Measurements from ENCODE around the gene ANOS1.

The ANOS1 gene

DNA sequence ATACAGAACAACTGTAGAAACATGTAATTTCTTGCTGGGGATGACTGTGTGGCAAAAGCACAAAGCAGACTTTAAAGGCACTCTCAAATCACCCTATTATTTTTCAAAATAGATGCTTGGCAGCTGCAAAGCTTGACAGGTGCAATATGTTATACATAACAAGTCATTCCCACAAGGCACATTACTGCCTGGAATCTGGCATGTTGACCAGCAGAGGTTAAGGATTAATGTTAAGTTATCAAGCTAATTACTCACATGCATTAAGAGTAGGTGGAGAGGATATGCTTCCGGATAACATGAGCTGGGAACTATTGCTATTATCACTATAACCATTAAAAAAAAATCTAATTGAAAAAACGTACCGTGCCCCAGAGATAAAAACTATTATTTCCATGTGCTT is 17.8 kb downstream of the ANOS1 start:
- H3K9me3 ChIP-seq (ENCODE audit: control insufficient read depth, low read depth, low read length), result no peaks in the 10 kb centered on the region
- H3K27me3 ChIP-seq (ENCODE audit: control insufficient read depth, insufficient read depth, low read length), result no peaks in the 10 kb centered on the region
- peaks cover 4% of the 10 kb centered on the region for H3K36me3 ChIP-seq (ENCODE audit: control insufficient read depth, low read depth, low read length)
- H3K9ac ChIP-seq (ENCODE audit: low read length), result no peak overlapping the region
- peak overlapping the region; percentile 17 for H3K4me3 ChIP-seq (ENCODE audit: low read length)
- no peak overlapping the region for H3K27ac ChIP-seq (ENCODE audit: low read length)
- peaks cover 33% of the 10 kb centered on the region for H3K4me1 ChIP-seq (ENCODE audit: control insufficient read depth, low read depth, low read length)

DNA sequence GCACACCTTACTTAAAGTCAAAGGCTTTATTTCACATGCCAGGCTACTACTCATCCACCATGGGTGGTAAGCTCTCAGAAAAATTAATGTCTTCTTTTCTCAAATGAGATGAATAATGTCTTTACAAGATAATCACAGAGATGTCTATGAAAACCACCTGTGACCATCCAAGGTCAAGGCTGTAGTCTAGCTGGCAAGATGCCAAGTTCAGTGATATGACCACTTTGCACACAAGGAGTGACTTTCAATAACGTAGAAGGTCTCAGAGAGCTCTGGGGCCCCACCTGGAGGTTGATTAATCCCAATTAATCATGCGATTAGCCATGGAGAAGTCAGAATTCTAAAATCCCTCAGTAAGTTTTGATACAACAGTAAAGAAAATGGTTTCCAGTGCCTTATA is 20.5 kb downstream of the ANOS1 start:
- Histone ChIP-seq H3K4me3 (ENCODE audit: low read length) (no peak overlapping the region), H3K4me1 (ENCODE audit: control insufficient read depth, low read depth, low read length) (peaks cover 39% of the 10 kb centered on the region), H3K27ac (ENCODE audit: low read length) (no peak overlapping the region), H3K36me3 (ENCODE audit: control insufficient read depth, low read depth, low read length) (peaks cover 4% of the 10 kb centered on the region), H3K27me3 (ENCODE audit: control insufficient read depth, insufficient read depth, low read length) (no peaks in the 10 kb centered on the region), H3K9me3 (ENCODE audit: control insufficient read depth, low read depth, low read length) (no peaks in the 10 kb centered on the region), H3K9ac (ENCODE audit: low read length) (no peak overlapping the region)

DNA sequence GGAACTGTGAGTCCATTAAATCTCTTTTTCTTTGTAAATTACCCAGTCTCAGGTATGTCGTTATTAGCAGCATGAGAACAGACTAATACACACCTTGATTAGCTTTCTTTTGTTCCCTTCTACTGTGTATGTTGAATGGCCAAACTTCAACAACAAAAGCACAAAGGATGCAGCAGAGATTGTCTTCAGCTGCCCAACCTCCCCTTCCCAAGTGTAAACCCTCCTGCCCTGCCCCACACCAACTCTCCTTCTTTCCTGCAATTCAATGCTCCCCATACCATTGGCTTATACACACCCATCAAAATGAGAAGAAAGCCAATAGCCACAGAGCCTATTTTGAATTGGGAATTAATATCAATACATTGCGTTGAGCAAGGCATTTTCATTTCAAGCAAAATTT is 27.8 kb downstream of the ANOS1 start:
- H3K36me3 ChIP-seq (ENCODE audit: control insufficient read depth, low read depth, low read length), result no peaks in the 10 kb centered on the region
- H3K4me3 ChIP-seq (ENCODE audit: low read length), result no peak overlapping the region
- no peak overlapping the region for H3K27ac ChIP-seq (ENCODE audit: low read length)
- H3K9ac ChIP-seq (ENCODE audit: low read length), result no peak overlapping the region
- peaks cover 31% of the 10 kb centered on the region for H3K4me1 ChIP-seq (ENCODE audit: control insufficient read depth, low read depth, low read length)
- H3K27me3 ChIP-seq (ENCODE audit: control insufficient read depth, insufficient read depth, low read length), result no peaks in the 10 kb centered on the region
- H3K9me3 ChIP-seq (ENCODE audit: control insufficient read depth, low read depth, low read length), result no peaks in the 10 kb centered on the region

DNA sequence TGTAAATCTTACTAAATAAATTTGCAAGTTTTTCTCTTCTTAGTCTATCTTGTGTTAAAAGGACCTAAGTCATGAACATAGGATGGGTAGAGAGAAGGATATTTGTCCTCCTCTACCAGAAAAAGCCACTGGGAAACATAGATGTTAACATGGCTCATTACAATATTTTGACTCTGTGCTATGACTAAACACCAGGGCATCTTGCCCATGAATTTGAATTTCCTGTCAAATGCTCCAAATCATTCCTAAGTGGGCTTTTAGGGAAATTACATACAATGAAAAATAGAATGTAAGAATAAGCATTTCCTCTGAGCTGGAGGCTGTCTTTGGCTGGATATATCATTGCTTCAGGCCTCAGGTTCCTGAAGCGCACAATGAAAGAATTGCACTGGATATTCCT is 39.1 kb downstream of the ANOS1 start:
- Histone ChIP-seq H3K27ac (ENCODE audit: low read length) (peak overlapping the region; percentile 2), H3K27me3 (ENCODE audit: control insufficient read depth, insufficient read depth, low read length) (no peaks in the 10 kb centered on the region), H3K4me1 (ENCODE audit: control insufficient read depth, low read depth, low read length) (peaks cover 42% of the 10 kb centered on the region), H3K9me3 (ENCODE audit: control insufficient read depth, low read depth, low read length) (no peaks in the 10 kb centered on the region), H3K9ac (ENCODE audit: low read length) (no peak overlapping the region), H3K4me3 (ENCODE audit: low read length) (no peak overlapping the region), H3K36me3 (ENCODE audit: control insufficient read depth, low read depth, low read length) (peaks cover 15% of the 10 kb centered on the region)

DNA sequence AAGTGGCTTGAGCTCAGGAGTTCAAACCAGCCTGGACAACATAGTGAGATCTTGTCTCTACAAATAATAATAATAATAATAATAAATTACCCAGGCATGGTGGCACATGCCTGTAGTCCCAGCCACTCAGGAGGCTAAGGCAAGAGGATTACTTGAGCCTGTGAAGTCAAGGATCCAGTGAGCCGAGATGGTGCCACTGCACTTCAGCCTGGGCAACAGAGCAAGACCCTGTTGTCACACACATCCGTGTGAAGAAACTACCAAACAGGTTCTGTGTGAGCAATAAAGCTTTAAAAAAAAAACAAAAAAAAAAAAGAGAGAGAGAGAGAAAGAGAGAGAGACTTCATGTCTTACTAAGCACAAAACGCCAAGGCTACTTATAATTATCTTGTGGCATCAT is 42.5 kb downstream of the ANOS1 start:
- Histone ChIP-seq H3K9ac (ENCODE audit: low read length) (no peak overlapping the region), H3K27ac (ENCODE audit: low read length) (peak overlapping the region; percentile 64)

DNA sequence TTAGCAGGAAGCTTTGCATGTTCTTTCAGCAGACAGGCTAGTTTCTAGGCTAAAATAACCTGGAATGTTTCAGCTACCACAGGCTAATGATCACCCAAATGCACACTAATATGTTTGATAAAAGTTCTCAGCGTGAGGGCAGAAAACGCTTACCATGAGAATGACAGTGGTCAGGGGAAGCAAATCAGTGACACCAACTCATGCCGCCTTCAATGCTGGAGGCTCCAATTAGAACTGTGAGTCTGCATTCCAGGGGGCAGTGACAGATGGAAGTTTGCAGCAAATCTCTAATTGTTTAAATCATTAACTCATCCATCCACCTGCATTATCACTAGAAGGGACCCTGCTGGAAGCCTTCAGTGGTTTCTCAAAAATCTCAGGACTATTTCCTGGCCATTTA is 43.2 kb downstream of the ANOS1 start:
- H3K4me3 ChIP-seq (ENCODE audit: low read length), result peak overlapping the region; percentile 25
- H3K27ac ChIP-seq (ENCODE audit: low read length), result peak overlapping the region; percentile 80
- H3K36me3 ChIP-seq (ENCODE audit: control insufficient read depth, low read depth, low read length), result peaks cover 12% of the 10 kb centered on the region
- no peaks in the 10 kb centered on the region for H3K9me3 ChIP-seq (ENCODE audit: control insufficient read depth, low read depth, low read length)
- no peaks in the 10 kb centered on the region for H3K27me3 ChIP-seq (ENCODE audit: control insufficient read depth, insufficient read depth, low read length)
- peak overlapping the region; percentile 25 for H3K9ac ChIP-seq (ENCODE audit: low read length)
- peaks cover 75% of the 10 kb centered on the region for H3K4me1 ChIP-seq (ENCODE audit: control insufficient read depth, low read depth, low read length)

More for the DNA sequence above, 42.5 kb downstream of the ANOS1 start:
- peaks cover 5% of the 10 kb centered on the region for H3K36me3 ChIP-seq (ENCODE audit: control insufficient read depth, low read depth, low read length)
- no peaks in the 10 kb centered on the region for H3K9me3 ChIP-seq (ENCODE audit: control insufficient read depth, low read depth, low read length)
- peaks cover 68% of the 10 kb centered on the region for H3K4me1 ChIP-seq (ENCODE audit: control insufficient read depth, low read depth, low read length)
- no peak overlapping the region for H3K4me3 ChIP-seq (ENCODE audit: low read length)
- H3K27me3 ChIP-seq (ENCODE audit: control insufficient read depth, insufficient read depth, low read length), result no peaks in the 10 kb centered on the region

DNA sequence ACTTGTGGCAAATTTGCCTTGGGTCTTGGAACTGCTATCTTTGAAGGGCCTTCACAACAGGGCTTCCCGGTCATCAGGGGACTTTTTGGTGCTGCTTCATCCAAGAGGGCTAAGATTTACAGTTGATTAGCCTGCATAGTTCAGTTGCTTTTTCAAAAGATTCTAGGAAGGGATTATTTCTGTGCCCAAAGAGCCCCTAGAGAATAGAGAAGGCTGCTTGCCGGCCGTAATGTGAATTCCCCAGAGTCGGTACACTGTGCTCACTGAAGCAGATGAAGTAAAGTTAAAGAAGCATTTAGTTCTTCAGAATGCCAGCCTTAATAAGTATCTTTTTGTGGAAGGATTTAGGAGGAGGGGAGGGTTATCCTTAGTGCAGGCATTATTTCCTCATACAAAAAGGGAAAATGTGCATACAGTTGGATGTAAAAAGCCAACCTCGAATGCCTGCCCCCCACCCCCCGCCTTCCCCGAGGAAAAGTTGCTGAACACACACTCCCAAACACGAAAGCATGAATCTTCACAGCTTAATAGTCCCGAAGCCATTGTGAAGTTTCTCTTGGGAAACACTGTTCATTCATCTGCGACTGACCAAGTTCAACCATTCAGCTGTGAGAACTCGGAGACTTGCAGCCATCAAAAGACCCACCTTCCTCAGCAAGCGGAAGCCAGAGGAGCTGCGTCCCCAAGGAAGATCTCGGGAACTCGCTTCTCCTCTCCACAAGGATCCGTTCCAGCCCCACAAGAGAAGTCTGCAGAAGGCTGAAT is 47.6 kb downstream of the ANOS1 start:
- Histone ChIP-seq H3K9me3 (ENCODE audit: control insufficient read depth, low read depth, low read length) (no peaks in the 10 kb centered on the region), H3K27ac (ENCODE audit: low read length) (peak overlapping the region; percentile 13), H3K4me3 (ENCODE audit: low read length) (no peak overlapping the region), H3K36me3 (ENCODE audit: control insufficient read depth, low read depth, low read length) (peaks cover 13% of the 10 kb centered on the region), H3K9ac (ENCODE audit: low read length) (no peak overlapping the region), H3K27me3 (ENCODE audit: control insufficient read depth, insufficient read depth, low read length) (no peaks in the 10 kb centered on the region), H3K4me1 (ENCODE audit: control insufficient read depth, low read depth, low read length) (peaks cover 53% of the 10 kb centered on the region)

DNA sequence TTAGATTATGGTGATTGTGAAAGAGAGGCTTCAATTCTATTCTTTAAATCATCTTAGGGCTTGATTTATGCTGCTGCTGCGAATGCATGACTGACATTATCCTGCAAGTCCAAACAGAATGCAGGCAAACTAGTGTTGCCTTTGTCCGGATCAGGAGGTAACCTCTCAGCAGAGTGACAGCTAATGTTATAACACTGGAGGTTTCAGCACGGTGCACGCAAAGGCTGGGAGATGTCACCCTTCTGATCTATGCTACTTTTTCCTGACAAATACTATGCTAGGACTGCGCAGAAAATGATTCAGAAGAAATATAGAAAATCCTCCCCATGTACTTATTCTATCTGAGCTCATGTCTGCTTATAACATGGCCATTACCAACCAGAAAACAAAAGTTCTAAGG is 48.2 kb downstream of the ANOS1 start:
- Histone ChIP-seq H3K36me3 (ENCODE audit: control insufficient read depth, low read depth, low read length) (peaks cover 16% of the 10 kb centered on the region), H3K9me3 (ENCODE audit: control insufficient read depth, low read depth, low read length) (no peaks in the 10 kb centered on the region), H3K27me3 (ENCODE audit: control insufficient read depth, insufficient read depth, low read length) (no peaks in the 10 kb centered on the region), H3K4me3 (ENCODE audit: low read length) (no peak overlapping the region), H3K4me1 (ENCODE audit: control insufficient read depth, low read depth, low read length) (peaks cover 49% of the 10 kb centered on the region), H3K9ac (ENCODE audit: low read length) (no peak overlapping the region), H3K27ac (ENCODE audit: low read length) (no peak overlapping the region)

DNA sequence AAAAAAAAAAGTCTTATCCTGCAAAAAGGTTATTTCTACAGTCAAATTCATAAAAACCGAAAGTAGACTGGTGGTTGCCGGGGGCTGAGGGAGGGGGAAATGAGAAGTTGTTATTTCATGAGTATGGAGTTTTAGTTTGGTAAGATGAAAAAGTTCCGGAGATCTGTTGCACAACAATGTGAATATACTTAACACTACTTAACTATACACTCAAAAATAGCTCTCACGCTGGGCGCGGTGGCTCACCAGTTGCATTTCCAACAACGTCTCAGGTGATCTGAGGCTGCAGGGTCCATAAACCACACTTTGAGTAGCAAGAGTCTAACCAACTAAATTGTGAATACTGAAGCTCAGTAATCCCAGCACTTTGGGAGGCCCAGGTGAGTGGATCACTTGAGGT is 52.4 kb downstream of the ANOS1 start:
- H3K4me1 ChIP-seq (ENCODE audit: control insufficient read depth, low read depth, low read length), result peaks cover 16% of the 10 kb centered on the region
- no peaks in the 10 kb centered on the region for H3K27me3 ChIP-seq (ENCODE audit: control insufficient read depth, insufficient read depth, low read length)
- no peaks in the 10 kb centered on the region for H3K9me3 ChIP-seq (ENCODE audit: control insufficient read depth, low read depth, low read length)
- H3K36me3 ChIP-seq (ENCODE audit: control insufficient read depth, low read depth, low read length), result peaks cover 22% of the 10 kb centered on the region
- no peak overlapping the region for H3K27ac ChIP-seq (ENCODE audit: low read length)
- H3K4me3 ChIP-seq (ENCODE audit: low read length), result no peak overlapping the region
- H3K9ac ChIP-seq (ENCODE audit: low read length), result no peak overlapping the region

DNA sequence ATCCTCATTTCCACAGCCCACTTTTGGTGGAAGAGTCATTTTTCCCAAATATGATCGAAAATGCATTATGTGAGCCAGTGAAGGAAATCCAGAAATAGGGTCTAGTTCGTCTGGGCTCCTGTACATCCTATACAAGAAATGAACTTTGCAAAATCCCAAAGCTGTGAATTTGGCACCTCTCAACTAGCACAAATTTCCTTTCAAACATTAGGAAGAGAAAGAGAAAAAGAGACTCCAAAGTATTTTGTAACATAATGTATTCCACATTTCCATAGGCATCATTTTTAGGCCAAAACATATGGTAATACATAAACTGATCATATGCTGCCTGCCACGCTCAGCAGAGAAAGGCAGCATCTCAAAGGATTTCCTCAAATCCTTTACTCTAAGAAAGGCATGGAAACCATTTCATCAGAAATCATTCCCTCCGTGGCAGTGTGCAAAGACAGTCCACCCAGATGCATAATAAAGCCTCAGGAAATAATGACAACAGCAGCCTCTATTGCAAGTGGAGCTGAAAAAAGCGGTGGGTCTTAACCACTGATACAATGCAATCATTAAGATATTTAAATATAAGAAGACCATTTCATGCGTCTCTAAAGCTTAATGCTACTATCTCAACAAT is 56.8 kb downstream of the ANOS1 start:
- Histone ChIP-seq H3K27me3 (ENCODE audit: control insufficient read depth, insufficient read depth, low read length) (no peaks in the 10 kb centered on the region), H3K9me3 (ENCODE audit: control insufficient read depth, low read depth, low read length) (no peaks in the 10 kb centered on the region), H3K4me3 (ENCODE audit: low read length) (no peak overlapping the region), H3K4me1 (ENCODE audit: control insufficient read depth, low read depth, low read length) (peaks cover 34% of the 10 kb centered on the region), H3K36me3 (ENCODE audit: control insufficient read depth, low read depth, low read length) (peaks cover 10% of the 10 kb centered on the region), H3K27ac (ENCODE audit: low read length) (no peak overlapping the region), H3K9ac (ENCODE audit: low read length) (no peak overlapping the region)

DNA sequence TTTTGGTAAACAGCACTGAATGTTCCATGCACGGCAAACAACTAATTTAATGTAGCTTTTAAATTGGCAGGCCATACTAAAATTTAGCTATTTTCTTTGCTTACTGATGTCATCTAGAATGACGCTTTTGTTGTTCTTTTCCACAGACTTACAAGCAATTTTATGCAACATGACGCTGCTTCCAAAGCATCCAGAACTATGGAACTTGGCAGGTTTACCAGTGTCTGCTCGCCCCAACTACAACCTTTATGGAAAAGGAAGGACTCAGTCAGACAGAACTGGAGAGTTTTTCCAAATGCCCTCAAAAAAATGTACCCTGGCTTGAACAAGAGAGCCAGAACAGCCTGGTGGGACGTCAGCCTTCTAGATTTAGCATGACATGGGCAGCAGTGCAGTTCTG is 58.7 kb downstream of the ANOS1 start:
- Histone ChIP-seq H3K9me3 (ENCODE audit: control insufficient read depth, low read depth, low read length) (no peaks in the 10 kb centered on the region), H3K4me1 (ENCODE audit: control insufficient read depth, low read depth, low read length) (peaks cover 35% of the 10 kb centered on the region), H3K27ac (ENCODE audit: low read length) (peak overlapping the region; percentile 42), H3K27me3 (ENCODE audit: control insufficient read depth, insufficient read depth, low read length) (no peaks in the 10 kb centered on the region), H3K4me3 (ENCODE audit: low read length) (no peak overlapping the region), H3K9ac (ENCODE audit: low read length) (no peak overlapping the region), H3K36me3 (ENCODE audit: control insufficient read depth, low read depth, low read length) (peaks cover 5% of the 10 kb centered on the region)

DNA sequence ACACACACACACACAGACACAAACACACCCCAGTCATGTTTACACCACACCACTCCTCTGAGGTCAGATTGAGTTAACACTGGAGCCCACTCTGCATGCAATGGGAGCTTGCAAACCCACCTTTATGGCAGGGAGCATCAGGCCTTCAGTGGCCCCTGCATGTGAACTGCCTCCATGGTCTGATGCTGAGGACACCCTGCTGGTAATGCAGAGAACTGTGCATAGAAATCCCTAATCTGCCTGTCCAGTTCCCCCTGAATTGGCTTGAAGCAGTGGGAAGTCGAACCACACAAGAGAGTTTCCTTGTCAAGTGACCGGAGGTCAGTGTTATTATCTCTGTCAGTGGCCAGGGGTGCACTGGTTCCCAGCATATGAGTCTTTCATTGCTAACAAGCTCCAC is 59.8 kb downstream of the ANOS1 start:
- Histone ChIP-seq H3K36me3 (ENCODE audit: control insufficient read depth, low read depth, low read length) (no peaks in the 10 kb centered on the region), H3K27me3 (ENCODE audit: control insufficient read depth, insufficient read depth, low read length) (no peaks in the 10 kb centered on the region), H3K4me1 (ENCODE audit: control insufficient read depth, low read depth, low read length) (peaks cover 40% of the 10 kb centered on the region), H3K9ac (ENCODE audit: low read length) (no peak overlapping the region), H3K4me3 (ENCODE audit: low read length) (no peak overlapping the region), H3K9me3 (ENCODE audit: control insufficient read depth, low read depth, low read length) (no peaks in the 10 kb centered on the region), H3K27ac (ENCODE audit: low read length) (no peak overlapping the region)
